ENCODE results near the gene PER1.

GRCh38 chr17:8117980-8118768, 34.0 kb downstream of the PER1 start, which contains the start of gene ALOXE3:
- TF ChIP-seq, protein P1, sequence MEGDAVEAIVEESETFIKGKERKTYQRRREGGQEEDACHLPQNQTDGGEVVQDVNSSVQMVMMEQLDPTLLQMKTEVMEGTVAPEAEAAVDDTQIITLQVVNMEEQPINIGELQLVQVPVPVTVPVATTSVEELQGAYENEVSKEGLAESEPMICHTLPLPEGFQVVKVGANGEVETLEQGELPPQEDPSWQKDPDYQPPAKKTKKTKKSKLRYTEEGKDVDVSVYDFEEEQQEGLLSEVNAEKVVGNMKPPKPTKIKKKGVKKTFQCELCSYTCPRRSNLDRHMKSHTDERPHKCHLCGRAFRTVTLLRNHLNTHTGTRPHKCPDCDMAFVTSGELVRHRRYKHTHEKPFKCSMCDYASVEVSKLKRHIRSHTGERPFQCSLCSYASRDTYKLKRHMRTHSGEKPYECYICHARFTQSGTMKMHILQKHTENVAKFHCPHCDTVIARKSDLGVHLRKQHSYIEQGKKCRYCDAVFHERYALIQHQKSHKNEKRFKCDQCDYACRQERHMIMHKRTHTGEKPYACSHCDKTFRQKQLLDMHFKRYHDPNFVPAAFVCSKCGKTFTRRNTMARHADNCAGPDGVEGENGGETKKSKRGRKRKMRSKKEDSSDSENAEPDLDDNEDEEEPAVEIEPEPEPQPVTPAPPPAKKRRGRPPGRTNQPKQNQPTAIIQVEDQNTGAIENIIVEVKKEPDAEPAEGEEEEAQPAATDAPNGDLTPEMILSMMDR (conservative IDR thresholded peaks at IDR 0.05 in 1 of 2, IDR thresholded peaks at IDR 0.05 in 1 of 2; ENCODE audit: extremely low read depth in 1 of 2, insufficient read depth in 1 of 2, low read depth in 1 of 2, low read length in 2 of 2) = no peak
- TF ChIP-seq EZH2 (IDR thresholded peaks at IDR 0.05; ENCODE audit: borderline replicate concordance, low read length) = no peak
